Ovary (tissue), 9 donors: ENCODE measurements around the gene CCDC91. TPM values are rescaled to one million over a fixed set of nuclear protein-coding genes. Genes with fewer than 3 reads are reported as not detected.

Source experiments
- DNase-seq, 5 donors: peaks; one replicate each; pipeline ENCODE4 v3.0.0-alpha.2; 2019 to 2020
- H3K27ac ChIP-seq, 2 donors: fragments of 200-600 bp; one replicate each; pipeline versions ENCODE4 v1.5.1 to v1.8.0; 2019 to 2022
- H3K27me3 ChIP-seq: fragments of 200-600 bp; one replicate; pipeline ENCODE4 v1.8.0; 2022
- H3K36me3 ChIP-seq: fragments of 200-600 bp; sonication (generic); one replicate; pipeline ENCODE4 v1.5.1; 2019
- H3K4me1 ChIP-seq: one replicate; pipeline ENCODE4 v1.8.1; 2013; ENCODE audit warnings: mild to moderate bottlenecking, moderate library complexity; ENCODE audit not compliant: insufficient read depth
- H3K4me3 ChIP-seq: fragments of 200-600 bp; sonication (generic); one replicate; pipeline ENCODE4 v1.5.1; 2017
- H3K9me3 ChIP-seq, 2 donors: fragments of 200-600 bp in 1 of 2; sonication (generic) in 1 of 2; one replicate each; pipeline versions ENCODE4 v1.5.1 to v1.8.1; 2013 to 2019; ENCODE audit warnings: mild to moderate bottlenecking in 1 of 2, moderate library complexity in 1 of 2
- EP300 ChIP-seq: sonication (generic); formaldehyde crosslinking; IDR thresholded peaks from one replicate; pipeline ENCODE4 v1.6.1; 2017; ENCODE audit warnings: antibody characterized with exemption
- POLR2A ChIP-seq: fragments of 450-650 bp; IDR thresholded peaks from one replicate; pipeline ENCODE4 v1.6.1; 2017; ENCODE audit warnings: antibody characterized with exemption, mild to moderate bottlenecking, moderate library complexity
- WGBS, 3 donors: extraction: QIAGEN DNeasy Blood & Tissue Kit in 1 of 3; methylation state at CpG; one replicate each; pipeline versions ENCODE4 v1.1.5 to v1.1.7; 2013 to 2017; 5-methylcytosine and 5-hydroxymethylcytosine counted together
- intact Hi-C, 4 donors: fragments of 100-400 bp; cut with DNase I; formaldehyde crosslinking; loops; one replicate each; pipeline versions ENCODE4 v1.11.0 to v1.15.1; 2022 to 2023
- polyA plus RNA-seq, 2 donors: library from polyadenylated mRNA; stranded (reverse); fragments of 200-250 nt in 1 of 2; fragments of 350-450 nt in 1 of 2; fragmentation: Illumina TruSeq in 1 of 2; extraction: RNeasy Lipid Tissue Mini Kit (QIAGEN cat#74804) in 1 of 2; gene quantifications; one replicate each; pipeline ENCODE4 v1.2.3, GENCODE V29; 2013 to 2014
- total RNA-seq, 7 donors: library from RNA; depleted of rRNA in 2 of 7; stranded (reverse); fragments of >200 nt in 2 of 7; fragmentation: NEBNext Ultra II Directional in 3 of 7; extraction: Animal tissue kit (Norgen Biotek cat#: 25700) in 3 of 7; gene quantifications; one replicate each; pipeline versions ENCODE4 v1.1.0 to v1.2.4, GENCODE V29; 2016 to 2023
- TF ChIP-seq, protein P1 (sequence below), 3 donors: fragments of 450-650 bp in 2 of 3; fragments of 200-600 bp in 1 of 3; IDR thresholded peaks; one replicate each; pipeline versions ENCODE4 v1.5.1 to v1.8.0; 2016 to 2022; ENCODE audit warnings: antibody characterized with exemption in 3 of 3, mild to moderate bottlenecking in 1 of 3
- donor health status: DM: no; HTN: no; CAD: no; lungs with moderate emphysema.
- donor health status: DM: no; HTN: no; CAD: no.
- donor health status: Bipolar disorder and iron deficiency.
- donor health status: DM: yes; HTN: yes; CAD: no.
- donor health status: DM: no; HTN: no; CAD: no.
- donor health status: DM: yes; HTN: yes; CAD: no.

Gene CCDC91
- total and polyA plus RNA-seq, 9 donors: 15.8 to 45.7 (median 36.2) TPM

- no peaks in the 10 kb centered on the region for H3K9me3 ChIP-seq
- no peak for DNase-seq
- 72 to 95% (median 92%) methylated on average over 2 of the region's 2 CpGs for WGBS, 3 donors
- H3K27me3 ChIP-seq: no peaks in the 10 kb centered on the region
- intact Hi-C loops: no loop called here
- H3K4me1 ChIP-seq: no peaks in the 10 kb centered on the region
- H3K4me3 ChIP-seq: no peak overlapping the region
- H3K36me3 ChIP-seq: no peaks in the 10 kb centered on the region
- H3K27ac ChIP-seq: no peak overlapping the region
- TF ChIP-seq EP300 (no peak), POLR2A (no peak)
- TF ChIP-seq, protein P1, sequence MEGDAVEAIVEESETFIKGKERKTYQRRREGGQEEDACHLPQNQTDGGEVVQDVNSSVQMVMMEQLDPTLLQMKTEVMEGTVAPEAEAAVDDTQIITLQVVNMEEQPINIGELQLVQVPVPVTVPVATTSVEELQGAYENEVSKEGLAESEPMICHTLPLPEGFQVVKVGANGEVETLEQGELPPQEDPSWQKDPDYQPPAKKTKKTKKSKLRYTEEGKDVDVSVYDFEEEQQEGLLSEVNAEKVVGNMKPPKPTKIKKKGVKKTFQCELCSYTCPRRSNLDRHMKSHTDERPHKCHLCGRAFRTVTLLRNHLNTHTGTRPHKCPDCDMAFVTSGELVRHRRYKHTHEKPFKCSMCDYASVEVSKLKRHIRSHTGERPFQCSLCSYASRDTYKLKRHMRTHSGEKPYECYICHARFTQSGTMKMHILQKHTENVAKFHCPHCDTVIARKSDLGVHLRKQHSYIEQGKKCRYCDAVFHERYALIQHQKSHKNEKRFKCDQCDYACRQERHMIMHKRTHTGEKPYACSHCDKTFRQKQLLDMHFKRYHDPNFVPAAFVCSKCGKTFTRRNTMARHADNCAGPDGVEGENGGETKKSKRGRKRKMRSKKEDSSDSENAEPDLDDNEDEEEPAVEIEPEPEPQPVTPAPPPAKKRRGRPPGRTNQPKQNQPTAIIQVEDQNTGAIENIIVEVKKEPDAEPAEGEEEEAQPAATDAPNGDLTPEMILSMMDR (IDR thresholded peaks at IDR 0.05): no peak
Measured at GRCh38 chr12:28563936-28564335, 373.7 kb downstream of the CCDC91 start.

DNA sequence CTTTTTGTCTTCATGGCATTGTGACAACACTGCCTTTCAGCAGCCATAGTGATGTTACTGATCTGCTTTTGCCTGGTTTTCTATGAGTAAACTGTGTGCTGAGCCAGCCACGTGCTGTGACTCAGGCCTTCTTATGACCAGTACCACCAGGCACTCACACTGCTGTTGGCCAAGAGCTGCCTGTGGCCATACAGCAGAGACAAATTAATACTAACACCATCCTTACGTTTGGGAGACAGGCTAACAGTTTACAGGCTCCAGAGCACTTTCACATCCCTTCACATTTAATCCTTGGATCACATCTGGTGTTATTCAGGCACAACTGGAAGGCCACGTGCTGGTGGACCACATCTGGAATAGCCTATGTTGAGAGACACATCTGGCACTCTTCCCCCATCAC is 377.9 kb downstream of the CCDC91 start:
- H3K36me3 ChIP-seq: no peaks in the 10 kb centered on the region
- no peak for TF ChIP-seq EP300
- TF ChIP-seq, protein P1 (IDR thresholded peaks at IDR 0.05): no peak
- TF ChIP-seq POLR2A: no peak
- WGBS, 3 donors: 61 to 76% (median 71%) methylated on average over 3 of the region's 3 CpGs
- no peaks in the 10 kb centered on the region for H3K9me3 ChIP-seq
- no peaks in the 10 kb centered on the region for H3K27me3 ChIP-seq
- DNase-seq: no peak
- H3K27ac ChIP-seq: no peak overlapping the region
- intact Hi-C loops: no loop called here
- no peaks in the 10 kb centered on the region for H3K4me1 ChIP-seq
- no peak overlapping the region for H3K4me3 ChIP-seq

DNA sequence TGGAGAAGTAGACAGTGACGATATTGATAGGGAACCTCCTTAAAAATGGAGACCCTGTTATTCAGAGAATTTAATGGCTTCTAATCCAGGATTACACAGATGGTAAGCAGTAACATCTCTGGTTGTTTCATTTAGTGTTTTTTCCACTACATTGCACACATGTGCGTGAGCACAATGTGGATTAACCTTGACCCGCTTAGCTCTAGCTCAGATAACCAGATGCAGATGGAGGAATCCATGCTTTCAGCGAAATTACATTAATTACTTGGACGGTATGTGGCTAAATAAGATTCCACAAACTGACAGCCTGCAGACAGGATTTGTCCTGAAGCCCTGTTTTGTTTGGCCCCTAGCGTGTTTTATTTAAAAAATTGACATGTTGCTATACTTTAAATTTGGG is 378.4 kb downstream of the CCDC91 start:
- H3K27ac ChIP-seq: no peak overlapping the region

GRCh38 chr12:28569698-28570411 is 379.6 kb downstream of the CCDC91 start:
- intact Hi-C loops: no loop called here
- H3K27me3 ChIP-seq: no peaks in the 10 kb centered on the region
- no peak overlapping the region for H3K4me3 ChIP-seq
- no peaks in the 10 kb centered on the region for H3K9me3 ChIP-seq
- H3K27ac ChIP-seq: no peak overlapping the region
- no peaks in the 10 kb centered on the region for H3K36me3 ChIP-seq
- TF ChIP-seq EP300 (no peak), POLR2A (no peak)
- TF ChIP-seq, protein P1 (IDR thresholded peaks at IDR 0.05): no peak
- no peak for DNase-seq
- 36 to 63% (median 42%) methylated on average over 3 of the region's 3 CpGs for WGBS, 3 donors
- H3K4me1 ChIP-seq: no peaks in the 10 kb centered on the region

More for the DNA sequence above, 378.4 kb downstream of the CCDC91 start:
- intact Hi-C loops: no loop called here
- no peaks in the 10 kb centered on the region for H3K27me3 ChIP-seq
- H3K4me3 ChIP-seq: no peak overlapping the region
- TF ChIP-seq EP300: no peak
- TF ChIP-seq, protein P1 (IDR thresholded peaks at IDR 0.05): no peak
- TF ChIP-seq POLR2A: no peak
- no peaks in the 10 kb centered on the region for H3K36me3 ChIP-seq
- DNase-seq: no peak
- 54 to 60% (median 54%) methylated on average over 6 of the region's 6 CpGs for WGBS, 3 donors
- no peaks in the 10 kb centered on the region for H3K4me1 ChIP-seq
- H3K9me3 ChIP-seq: no peaks in the 10 kb centered on the region
